RWPE2 (cell line): ENCODE results near the gene RPTOR.
A peak's percentile ranks its signal among the peaks of the same experiment; 100 is the strongest.

Experiments
- ATAC-seq: fragments of 200-7000 bp; cut with Tn5 transposase; 3 replicates; pipeline ENCODE4 v1.9.1; 2021; ENCODE audit warnings: low read depth
- DNase-seq: peaks from one replicate; pipeline ENCODE4 v3.0.0-alpha.2; 2020; ENCODE audit warnings: low spot score
- H3K27ac ChIP-seq: fragments of 450-650 bp; 2 replicates; pipeline ENCODE4 v1.5.1; 2017; ENCODE audit warnings: mild to moderate bottlenecking; ENCODE audit not compliant: poor library complexity, severe bottlenecking
- H3K27me3 ChIP-seq: fragments of 250-450 bp; sonication (Bioruptor Pico); 2 replicates; pipeline ENCODE4 v1.5.1; 2021; ENCODE audit warnings: mild to moderate bottlenecking, moderate library complexity; ENCODE audit not compliant: insufficient read depth, poor library complexity, severe bottlenecking
- H3K36me3 ChIP-seq: fragments of 250-450 bp; sonication (Bioruptor Pico); 2 replicates; pipeline ENCODE4 v1.5.1; 2020; ENCODE audit warnings: low read depth, mild to moderate bottlenecking, moderate library complexity
- H3K4me1 ChIP-seq: fragments of 250-450 bp; sonication (Bioruptor Pico); 2 replicates; pipeline ENCODE4 v1.5.1; 2021; ENCODE audit warnings: mild to moderate bottlenecking, moderate library complexity; ENCODE audit not compliant: insufficient read depth, poor library complexity, severe bottlenecking
- H3K4me3 ChIP-seq: fragments of 250-450 bp; sonication (Bioruptor Pico); 2 replicates; pipeline ENCODE4 v1.5.1; 2021; ENCODE audit warnings: mild to moderate bottlenecking, moderate library complexity; ENCODE audit not compliant: severe bottlenecking
- H3K9me3 ChIP-seq: fragments of 250-450 bp; sonication (Bioruptor Pico); 2 replicates; pipeline ENCODE4 v1.5.1; 2021; ENCODE audit warnings: mild to moderate bottlenecking, moderate library complexity; ENCODE audit not compliant: severe bottlenecking
- CTCF ChIP-seq: fragments of 450-650 bp; IDR thresholded peaks from one replicate; pipeline ENCODE4 v1.5.1; 2017; ENCODE audit warnings: mild to moderate bottlenecking, moderate library complexity; ENCODE audit not compliant: poor library complexity, severe bottlenecking

Gene RPTOR

GRCh38 chr17:80921741-80922579 lies 377.3 kb downstream of the RPTOR start:
- ATAC-seq (no peak), DNase-seq (peak; percentile 47)
- Histone ChIP-seq H3K27ac (no peak overlapping the region), H3K36me3 (peaks cover 36% of the 10 kb centered on the region), H3K4me3 (no peak overlapping the region), H3K4me1 (no peaks in the 10 kb centered on the region), H3K9me3 (no peaks in the 10 kb centered on the region), H3K27me3 (no peaks in the 10 kb centered on the region)
- no peak for TF ChIP-seq CTCF

- Histone ChIP-seq H3K27me3 (no peaks in the 10 kb centered on the region), H3K9me3 (no peaks in the 10 kb centered on the region), H3K36me3 (peaks cover 36% of the 10 kb centered on the region), H3K27ac (no peak overlapping the region), H3K4me3 (no peak overlapping the region), H3K4me1 (no peaks in the 10 kb centered on the region)
- peak; percentile 72 for DNase-seq
- ATAC-seq, result no peak
- no peak for TF ChIP-seq CTCF
These were observed 378.0 kb downstream of the RPTOR start for GRCh38 chr17:80922580-80923160.

GRCh38 chr17:80923211-80924110 lies 378.8 kb downstream of the RPTOR start:
- ATAC-seq, result no peak
- Histone ChIP-seq H3K36me3 (peaks cover 40% of the 10 kb centered on the region), H3K27ac (no peak overlapping the region), H3K4me3 (no peak overlapping the region), H3K9me3 (no peaks in the 10 kb centered on the region), H3K4me1 (no peaks in the 10 kb centered on the region), H3K27me3 (no peaks in the 10 kb centered on the region)
- no peak for TF ChIP-seq CTCF
- peak; percentile 66 for DNase-seq

- no peaks in the 10 kb centered on the region for H3K27me3 ChIP-seq
- TF ChIP-seq CTCF, result no peak
- no peaks in the 10 kb centered on the region for H3K4me1 ChIP-seq
- no peak overlapping the region for H3K4me3 ChIP-seq
- H3K9me3 ChIP-seq, result no peaks in the 10 kb centered on the region
- DNase-seq, result peak; percentile 58
- H3K36me3 ChIP-seq, result peaks cover 34% of the 10 kb centered on the region
- no peak overlapping the region for H3K27ac ChIP-seq
- no peak for ATAC-seq
These were observed 379.6 kb downstream of the RPTOR start for GRCh38 chr17:80924111-80924806.
